HEK293 (cell line): ENCODE data around the gene SH2D7.

Experiments
- CTCF ChIA-PET: fragments of 350-600 bp; formaldehyde crosslinking; extraction: SDS; loops from one replicate; lab custom pipeline; 2021; ENCODE audit warnings: antibody characterized with exemption; lab: Yijun Ruan, JAX
- POLR2A ChIA-PET: fragments of 300-600 bp; formaldehyde crosslinking; extraction: SDS; loops from one replicate; lab custom pipeline; 2020; ENCODE audit warnings: antibody characterized with exemption, inconsistent platforms; lab: Yijun Ruan, JAX
- H3K27ac ChIP-seq: fragments of 200-500 bp; sonication (Bioruptor generic); 2 replicates; pipeline ENCODE4 v1.5.1; 2014; ENCODE audit warnings: low read depth, low read length, control low read depth, inconsistent platforms; ENCODE audit errors: extremely low read depth
- H3K36me3 ChIP-seq, 2 experiments: fragments of 200-500 bp in 1 of 2; sonication (Bioruptor generic) in 1 of 2; 1 replicate in 1 of 2; 2 replicates in 1 of 2; pipeline ENCODE4 v1.5.1; 2014 to 2017; ENCODE audit warnings: inconsistent platforms in 2 of 2, low read length in 2 of 2; ENCODE audit not compliant: control insufficient read depth in 2 of 2, insufficient read depth in 1 of 2
- H3K4me1 ChIP-seq: fragments of 200-500 bp; sonication (Bioruptor generic); 2 replicates; pipeline ENCODE4 v1.5.1; 2014; ENCODE audit warnings: mild to moderate bottlenecking, low read length, inconsistent platforms; ENCODE audit not compliant: control insufficient read depth, insufficient read depth
- H3K4me3 ChIP-seq: 2 replicates; pipeline ENCODE4 v1.5.1; 2011; ENCODE audit warnings: low read depth, mild to moderate bottlenecking, control low read depth, low read length, moderate library complexity
- H3K9me3 ChIP-seq: fragments of 200-500 bp; sonication (Bioruptor generic); 2 replicates; pipeline ENCODE4 v1.5.1; 2014; ENCODE audit warnings: low read depth, low read length, inconsistent platforms; ENCODE audit not compliant: control insufficient read depth, insufficient read depth
- FEZF1 ChIP-seq: fragments of 450-650 bp; formaldehyde crosslinking; IDR thresholded peaks from 2 replicates; pipeline ENCODE4 v1.5.1; 2016; ENCODE audit warnings: missing biosample characterization, missing genetic modification characterization
- HOXD13 ChIP-seq: sonication (generic); formaldehyde crosslinking; IDR thresholded peaks from 2 replicates; pipeline ENCODE4 v1.8.0; 2022; ENCODE audit warnings: missing genetic modification reagents, borderline replicate concordance
- KLF8 ChIP-seq: fragments of 450-650 bp; formaldehyde crosslinking; IDR thresholded peaks from 2 replicates; pipeline ENCODE4 v1.5.1; 2016; ENCODE audit warnings: missing biosample characterization, missing genetic modification characterization
- MZF1 ChIP-seq: fragments of 450-650 bp; formaldehyde crosslinking; IDR thresholded peaks from 2 replicates; pipeline ENCODE4 v1.5.1; 2017; ENCODE audit warnings: missing biosample characterization, missing genetic modification characterization, borderline replicate concordance
- TRIM28 ChIP-seq: IDR thresholded peaks from 2 replicates; pipeline ENCODE4 v1.6.1; 2011; ENCODE audit warnings: low read length, control low read depth, borderline replicate concordance
- YY2 ChIP-seq: fragments of 450-650 bp; formaldehyde crosslinking; IDR thresholded peaks from 2 replicates; pipeline ENCODE4 v1.5.1; 2016; ENCODE audit warnings: missing biosample characterization, missing genetic modification characterization
- ZBTB48 ChIP-seq: fragments of 450-650 bp; formaldehyde crosslinking; IDR thresholded peaks from 2 replicates; pipeline ENCODE4 v1.5.1; 2016; ENCODE audit warnings: missing biosample characterization, missing genetic modification characterization
- ZBTB7A ChIP-seq: fragments of 450-650 bp; formaldehyde crosslinking; IDR thresholded peaks from 2 replicates; pipeline ENCODE4 v1.5.1; 2016; ENCODE audit warnings: low read depth, missing biosample characterization, missing genetic modification characterization
- ZBTB8A ChIP-seq: fragments of 450-650 bp; formaldehyde crosslinking; IDR thresholded peaks from 2 replicates; pipeline ENCODE4 v1.5.1; 2016; ENCODE audit warnings: missing biosample characterization, missing genetic modification characterization
- ZFP37 ChIP-seq: fragments of 450-650 bp; formaldehyde crosslinking; IDR thresholded peaks from 2 replicates; pipeline ENCODE4 v1.5.1; 2016; ENCODE audit warnings: missing biosample characterization, missing genetic modification characterization
- ZIC2 ChIP-seq: fragments of 450-650 bp; formaldehyde crosslinking; IDR thresholded peaks from 2 replicates; pipeline ENCODE4 v1.5.1; 2016; ENCODE audit warnings: missing biosample characterization, missing genetic modification characterization
- ZNF155 ChIP-seq: fragments of 450-650 bp; formaldehyde crosslinking; IDR thresholded peaks from 2 replicates; pipeline ENCODE4 v1.5.1; 2016; ENCODE audit warnings: missing biosample characterization, missing genetic modification characterization
- ZNF169 ChIP-seq: fragments of 450-650 bp; formaldehyde crosslinking; IDR thresholded peaks from 2 replicates; pipeline ENCODE4 v1.5.1; 2016; ENCODE audit warnings: missing biosample characterization, missing genetic modification characterization
- ZNF184 ChIP-seq: fragments of 450-650 bp; IDR thresholded peaks from 2 replicates; pipeline ENCODE4 v1.5.1; 2018; ENCODE audit warnings: missing biosample characterization, mild to moderate bottlenecking, missing genetic modification characterization
- ZNF221 ChIP-seq: fragments of 450-650 bp; formaldehyde crosslinking; IDR thresholded peaks from 2 replicates; pipeline ENCODE4 v1.5.1; 2017; ENCODE audit warnings: missing biosample characterization, missing genetic modification characterization, borderline replicate concordance
- ZNF302 ChIP-seq: fragments of 450-650 bp; formaldehyde crosslinking; IDR thresholded peaks from 2 replicates; pipeline ENCODE4 v1.5.1; 2016; ENCODE audit warnings: missing biosample characterization, missing genetic modification characterization, low read depth
- ZNF366 ChIP-seq: fragments of 450-650 bp; formaldehyde crosslinking; conservative IDR thresholded peaks from 2 replicates; pipeline ENCODE4 v1.5.1; 2016; ENCODE audit warnings: missing biosample characterization, missing genetic modification characterization
- ZNF391 ChIP-seq: fragments of 450-650 bp; formaldehyde crosslinking; IDR thresholded peaks from 2 replicates; pipeline ENCODE4 v1.5.1; 2016; ENCODE audit warnings: low read depth, missing biosample characterization, missing genetic modification characterization, borderline replicate concordance
- ZNF658 ChIP-seq: fragments of 450-650 bp; formaldehyde crosslinking; IDR thresholded peaks from 2 replicates; pipeline ENCODE4; 2016; ENCODE audit warnings: missing biosample characterization, missing genetic modification characterization
- ZNF843 ChIP-seq: fragments of 450-650 bp; formaldehyde crosslinking; IDR thresholded peaks from 2 replicates; pipeline ENCODE4 v1.5.1; 2016; ENCODE audit warnings: missing biosample characterization, missing genetic modification characterization
- TF ChIP-seq, protein P1 (sequence below): fragments of 450-650 bp; formaldehyde crosslinking; IDR thresholded peaks from 2 replicates; pipeline ENCODE4; 2016; ENCODE audit warnings: missing biosample characterization, missing genetic modification characterization
- TF ChIP-seq, protein P2 (sequence below): fragments of 450-650 bp; formaldehyde crosslinking; IDR thresholded peaks from 2 replicates; pipeline ENCODE4 v1.5.1; 2016; ENCODE audit warnings: missing biosample characterization, missing genetic modification characterization
- TF ChIP-seq, protein P3 (sequence below): fragments of 450-650 bp; formaldehyde crosslinking; IDR thresholded peaks from 2 replicates; pipeline ENCODE4 v1.5.1; 2016; ENCODE audit warnings: missing biosample characterization, missing genetic modification characterization
- TF ChIP-seq, protein P4 (sequence below): IDR thresholded peaks from 2 replicates; pipeline ENCODE4 v1.6.1; 2011; ENCODE audit warnings: mild to moderate bottlenecking, low read depth, low read length, borderline replicate concordance
- TF ChIP-seq, protein P5 (sequence below): fragments of 450-650 bp; formaldehyde crosslinking; IDR thresholded peaks from 2 replicates; pipeline ENCODE4 v1.5.1; 2017; ENCODE audit warnings: missing biosample characterization, missing genetic modification characterization

Gene SH2D7

DNA sequence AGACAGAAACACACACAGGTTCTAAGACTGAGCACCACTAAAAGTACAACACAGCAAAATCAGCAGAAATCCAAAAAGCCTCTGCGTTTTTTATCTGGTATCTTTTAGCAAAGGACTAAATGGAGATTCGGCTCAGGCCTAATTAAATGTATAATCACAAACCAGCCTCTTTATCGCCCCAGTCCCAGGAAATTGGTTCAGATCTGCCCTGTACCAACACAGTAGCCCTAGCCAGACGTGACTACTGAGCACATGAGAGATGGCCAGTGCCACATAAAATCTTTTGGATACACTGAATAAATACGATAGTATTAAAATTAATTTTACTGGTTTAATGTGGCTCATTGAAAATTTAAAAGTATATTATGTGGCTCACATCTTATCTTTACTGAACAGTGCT lies 34.6 kb upstream of the SH2D7 start:
- Histone ChIP-seq H3K4me3 (no peak overlapping the region), H3K36me3 (peaks cover 3 to 13% of the 10 kb centered on the region in 2 experiments), H3K9me3 (no peaks in the 10 kb centered on the region), H3K27ac (no peak overlapping the region), H3K4me1 (peaks cover 21% of the 10 kb centered on the region)
- POLR2A ChIA-PET = no interaction called here
- TF ChIP-seq ZFP37 = no peak
- TF ChIP-seq ZNF155 (tag by site-specific recombination) = no peak
- TF ChIP-seq ZBTB48 = no peak
- TF ChIP-seq HOXD13 = no peak
- no peak for TF ChIP-seq ZNF658 (tag by site-specific recombination)
- no peak for TF ChIP-seq ZNF169
- no peak for TF ChIP-seq ZNF843 (tag by site-specific recombination)
- TF ChIP-seq ZNF391 (tag by site-specific recombination) = no peak
- TF ChIP-seq ZIC2 (tag by site-specific recombination) = no peak
- no peak for TF ChIP-seq KLF8
- TF ChIP-seq ZBTB8A (tag by site-specific recombination) = no peak
- no peak for TF ChIP-seq ZNF221 (tag by site-specific recombination)
- TF ChIP-seq, protein P1, sequence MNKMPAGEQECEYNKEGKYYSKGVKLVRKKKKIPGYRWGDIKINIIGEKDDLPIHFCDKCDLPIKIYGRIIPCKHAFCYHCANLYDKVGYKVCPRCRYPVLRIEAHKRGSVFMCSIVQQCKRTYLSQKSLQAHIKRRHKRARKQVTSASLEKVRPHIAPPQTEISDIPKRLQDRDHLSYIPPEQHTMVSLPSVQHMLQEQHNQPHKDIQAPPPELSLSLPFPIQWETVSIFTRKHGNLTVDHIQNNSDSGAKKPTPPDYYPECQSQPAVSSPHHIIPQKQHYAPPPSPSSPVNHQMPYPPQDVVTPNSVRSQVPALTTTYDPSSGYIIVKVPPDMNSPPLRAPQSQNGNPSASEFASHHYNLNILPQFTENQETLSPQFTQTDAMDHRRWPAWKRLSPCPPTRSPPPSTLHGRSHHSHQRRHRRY = no peak
- TF ChIP-seq, protein P2, sequence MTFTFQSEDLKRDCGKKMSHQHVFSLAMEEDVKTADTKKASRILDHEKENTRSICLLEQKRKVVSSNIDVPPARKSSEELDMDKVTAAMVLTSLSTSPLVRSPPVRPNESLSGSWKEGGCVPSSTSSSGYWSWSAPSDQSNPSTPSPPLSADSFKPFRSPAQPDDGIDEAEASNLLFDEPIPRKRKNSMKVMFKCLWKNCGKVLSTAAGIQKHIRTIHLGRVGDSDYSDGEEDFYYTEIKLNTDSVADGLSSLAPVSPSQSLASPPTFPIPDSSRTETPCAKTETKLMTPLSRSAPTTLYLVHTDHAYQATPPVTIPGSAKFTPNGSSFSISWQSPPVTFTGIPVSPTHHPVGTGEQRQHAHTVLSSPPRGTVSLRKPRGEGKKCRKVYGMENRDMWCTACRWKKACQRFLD (tag by site-specific recombination) = no peak
- no peak for TF ChIP-seq FEZF1 (tag by site-specific recombination)
- CTCF ChIA-PET = no interaction called here

DNA sequence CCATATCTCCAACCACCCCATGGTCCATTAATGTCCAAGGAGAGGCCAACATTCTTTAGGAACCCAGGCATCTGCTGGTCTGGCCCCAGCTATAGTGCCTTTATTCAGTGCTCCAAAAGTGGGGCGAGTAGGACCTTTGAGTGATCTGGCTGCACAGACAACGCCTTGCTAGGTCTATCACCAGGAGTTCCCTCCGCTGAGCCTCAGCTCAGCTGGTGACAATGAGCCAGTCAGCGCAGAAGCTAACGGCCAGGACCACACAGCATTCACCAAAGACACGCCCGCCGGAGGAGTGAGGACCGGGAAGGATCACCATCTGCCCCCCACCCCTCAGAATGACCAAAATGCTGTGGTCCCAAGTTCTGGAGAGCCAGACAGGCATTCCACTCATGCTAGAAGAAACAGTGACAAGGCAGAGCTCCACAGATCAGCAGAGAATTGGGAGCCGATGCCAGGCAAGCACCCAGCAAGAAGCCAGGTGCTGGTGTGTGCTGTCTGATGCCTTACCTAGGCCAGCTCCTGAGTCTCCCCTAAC lies 33.9 kb upstream of the SH2D7 start:
- H3K4me3 ChIP-seq = no peak overlapping the region
- ChIA-PET CTCF (interaction anchor here (0.7 to 1.0 kb wide), 3 partner anchors 16 to 746 kb away, joined by 3 to 4 read pairs (median 3); no protein-coding TSS in a partner anchor), POLR2A (interaction anchor here (0.8 kb wide), 1 partner anchor 10 kb away, joined by 3 read pairs; no protein-coding TSS in a partner anchor)
- peaks cover 21% of the 10 kb centered on the region for H3K4me1 ChIP-seq
- no peaks in the 10 kb centered on the region for H3K9me3 ChIP-seq
- no peak overlapping the region for H3K27ac ChIP-seq
- peaks cover 3 to 7% of the 10 kb centered on the region in 2 experiments for H3K36me3 ChIP-seq
- TF ChIP-seq, protein P3, sequence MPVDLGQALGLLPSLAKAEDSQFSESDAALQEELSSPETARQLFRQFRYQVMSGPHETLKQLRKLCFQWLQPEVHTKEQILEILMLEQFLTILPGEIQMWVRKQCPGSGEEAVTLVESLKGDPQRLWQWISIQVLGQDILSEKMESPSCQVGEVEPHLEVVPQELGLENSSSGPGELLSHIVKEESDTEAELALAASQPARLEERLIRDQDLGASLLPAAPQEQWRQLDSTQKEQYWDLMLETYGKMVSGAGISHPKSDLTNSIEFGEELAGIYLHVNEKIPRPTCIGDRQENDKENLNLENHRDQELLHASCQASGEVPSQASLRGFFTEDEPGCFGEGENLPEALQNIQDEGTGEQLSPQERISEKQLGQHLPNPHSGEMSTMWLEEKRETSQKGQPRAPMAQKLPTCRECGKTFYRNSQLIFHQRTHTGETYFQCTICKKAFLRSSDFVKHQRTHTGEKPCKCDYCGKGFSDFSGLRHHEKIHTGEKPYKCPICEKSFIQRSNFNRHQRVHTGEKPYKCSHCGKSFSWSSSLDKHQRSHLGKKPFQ (tag by site-specific recombination) = no peak
- TF ChIP-seq ZNF302 (tag by site-specific recombination) (no peak), TRIM28 (no peak), ZBTB7A (tag by site-specific recombination) (no peak), YY2 (tag by site-specific recombination) (no peak), ZNF184 (tag by site-specific recombination) (no peak), ZNF366 (no peak), MZF1 (tag by site-specific recombination) (no peak)
- TF ChIP-seq, protein P1 = no peak
- TF ChIP-seq, protein P4, sequence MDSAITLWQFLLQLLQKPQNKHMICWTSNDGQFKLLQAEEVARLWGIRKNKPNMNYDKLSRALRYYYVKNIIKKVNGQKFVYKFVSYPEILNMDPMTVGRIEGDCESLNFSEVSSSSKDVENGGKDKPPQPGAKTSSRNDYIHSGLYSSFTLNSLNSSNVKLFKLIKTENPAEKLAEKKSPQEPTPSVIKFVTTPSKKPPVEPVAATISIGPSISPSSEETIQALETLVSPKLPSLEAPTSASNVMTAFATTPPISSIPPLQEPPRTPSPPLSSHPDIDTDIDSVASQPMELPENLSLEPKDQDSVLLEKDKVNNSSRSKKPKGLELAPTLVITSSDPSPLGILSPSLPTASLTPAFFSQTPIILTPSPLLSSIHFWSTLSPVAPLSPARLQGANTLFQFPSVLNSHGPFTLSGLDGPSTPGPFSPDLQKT = no peak
- TF ChIP-seq, protein P5, sequence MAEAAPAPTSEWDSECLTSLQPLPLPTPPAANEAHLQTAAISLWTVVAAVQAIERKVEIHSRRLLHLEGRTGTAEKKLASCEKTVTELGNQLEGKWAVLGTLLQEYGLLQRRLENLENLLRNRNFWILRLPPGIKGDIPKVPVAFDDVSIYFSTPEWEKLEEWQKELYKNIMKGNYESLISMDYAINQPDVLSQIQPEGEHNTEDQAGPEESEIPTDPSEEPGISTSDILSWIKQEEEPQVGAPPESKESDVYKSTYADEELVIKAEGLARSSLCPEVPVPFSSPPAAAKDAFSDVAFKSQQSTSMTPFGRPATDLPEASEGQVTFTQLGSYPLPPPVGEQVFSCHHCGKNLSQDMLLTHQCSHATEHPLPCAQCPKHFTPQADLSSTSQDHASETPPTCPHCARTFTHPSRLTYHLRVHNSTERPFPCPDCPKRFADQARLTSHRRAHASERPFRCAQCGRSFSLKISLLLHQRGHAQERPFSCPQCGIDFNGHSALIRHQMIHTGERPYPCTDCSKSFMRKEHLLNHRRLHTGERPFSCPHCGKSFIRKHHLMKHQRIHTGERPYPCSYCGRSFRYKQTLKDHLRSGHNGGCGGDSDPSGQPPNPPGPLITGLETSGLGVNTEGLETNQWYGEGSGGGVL = no peak
